ENCODE results near the gene SWSAP1.
"Not testable (repeated sequence)": the region's sequence is repeated elsewhere in the genome, so short reads cannot be mapped to it uniquely, and the experiment has no call there.

The SWSAP1 gene

GRCh38 chr19:11365557-11366117 is 8.8 kb upstream of the SWSAP1 start:
- H3K4me1 ChIP-seq (ENCODE audit: control insufficient read depth, insufficient read depth, low read length) = peaks cover 6% of the 10 kb centered on the region; the same call in 1 of the 2 replicates

GRCh38 chr19:11367528-11367927 is 6.9 kb upstream of the SWSAP1 start:
- H3K27ac ChIP-seq (ENCODE audit: low read depth, low read length) = no peak overlapping the region
- H3K4me3 ChIP-seq (ENCODE audit: low read depth, low read length) = no peak overlapping the region
- H3K27me3 ChIP-seq (ENCODE audit: control insufficient read depth, insufficient read depth, low read length) = no peaks in the 10 kb centered on the region
- H3K9ac ChIP-seq (ENCODE audit: low read length) = no peak overlapping the region
- H3K36me3 ChIP-seq (ENCODE audit: control insufficient read depth, insufficient read depth, low read length) = peaks cover 5% of the 10 kb centered on the region
- no peaks in the 10 kb centered on the region for H3K9me3 ChIP-seq (ENCODE audit: control insufficient read depth, insufficient read depth, low read depth, low read length)
- H3K4me1 ChIP-seq (ENCODE audit: control insufficient read depth, insufficient read depth, low read length) = 0 out of 2 replicates have a peak, but pooled peaks cover 2% of the 10 kb centered on the region

More at GRCh38 chr19:11365557-11366117, 8.8 kb upstream of the SWSAP1 start:
- Histone ChIP-seq H3K4me3 (ENCODE audit: low read depth, low read length) (no peak overlapping the region), H3K9ac (ENCODE audit: low read length) (no peak overlapping the region), H3K27me3 (ENCODE audit: control insufficient read depth, insufficient read depth, low read length) (peaks cover 8% of the 10 kb centered on the region), H3K27ac (ENCODE audit: low read depth, low read length) (no peak overlapping the region), H3K9me3 (ENCODE audit: control insufficient read depth, insufficient read depth, low read depth, low read length) (no peaks in the 10 kb centered on the region), H3K36me3 (ENCODE audit: control insufficient read depth, insufficient read depth, low read length) (peaks cover 5% of the 10 kb centered on the region)

GRCh38 chr19:11370744-11371143 is 3.7 kb upstream of the SWSAP1 start:
- H3K4me1 ChIP-seq (ENCODE audit: control insufficient read depth, insufficient read depth, low read length) = peaks cover 9% of the 10 kb centered on the region
- H3K9me3 ChIP-seq (ENCODE audit: control insufficient read depth, insufficient read depth, low read depth, low read length) = no peaks in the 10 kb centered on the region
- H3K27me3 ChIP-seq (ENCODE audit: control insufficient read depth, insufficient read depth, low read length) = no peaks in the 10 kb centered on the region
- no peak overlapping the region for H3K27ac ChIP-seq (ENCODE audit: low read depth, low read length)
- H3K36me3 ChIP-seq (ENCODE audit: control insufficient read depth, insufficient read depth, low read length) = peaks cover 5% of the 10 kb centered on the region
- no peak overlapping the region for H3K9ac ChIP-seq (ENCODE audit: low read length)
- H3K4me3 ChIP-seq (ENCODE audit: low read depth, low read length) = no peak overlapping the region

GRCh38 chr19:11373166-11373884 is 1.1 kb upstream of the SWSAP1 start:
- H3K4me1 ChIP-seq (ENCODE audit: control insufficient read depth, insufficient read depth, low read length) = peaks cover 10% of the 10 kb centered on the region
- H3K4me3 ChIP-seq (ENCODE audit: low read depth, low read length) = peak overlapping the region; percentile 78; the same call in 1 of the 2 replicates
- H3K27me3 ChIP-seq (ENCODE audit: control insufficient read depth, insufficient read depth, low read length) = no peaks in the 10 kb centered on the region
- H3K9ac ChIP-seq (ENCODE audit: low read length) = no peak overlapping the region
- H3K27ac ChIP-seq (ENCODE audit: low read depth, low read length) = no peak overlapping the region
- no peaks in the 10 kb centered on the region for H3K9me3 ChIP-seq (ENCODE audit: control insufficient read depth, insufficient read depth, low read depth, low read length)
- no peaks in the 10 kb centered on the region; the same call in 1 of the 2 replicates for H3K36me3 ChIP-seq (ENCODE audit: control insufficient read depth, insufficient read depth, low read length)

- Histone ChIP-seq H3K9me3 (ENCODE audit: control insufficient read depth, insufficient read depth, low read depth, low read length) (no peaks in the 10 kb centered on the region), H3K4me1 (ENCODE audit: control insufficient read depth, insufficient read depth, low read length) (peaks cover 10% of the 10 kb centered on the region), H3K4me3 (ENCODE audit: low read depth, low read length) (peak overlapping the region; percentile 78), H3K36me3 (ENCODE audit: control insufficient read depth, insufficient read depth, low read length) (no peaks in the 10 kb centered on the region; the same call in 1 of the 2 replicates), H3K27ac (ENCODE audit: low read depth, low read length) (no peak overlapping the region), H3K27me3 (ENCODE audit: control insufficient read depth, insufficient read depth, low read length) (no peaks in the 10 kb centered on the region), H3K9ac (ENCODE audit: low read length) (no peak overlapping the region)
Measured at GRCh38 chr19:11373885-11374432, 507 bp upstream of the SWSAP1 start.

GRCh38 chr19:11375143-11375948 is 880 bp downstream of the SWSAP1 start:
- no peaks in the 10 kb centered on the region for H3K36me3 ChIP-seq (ENCODE audit: control insufficient read depth, insufficient read depth, low read length)
- peak overlapping the region; percentile 44; the same call in 1 of the 2 replicates for H3K27ac ChIP-seq (ENCODE audit: low read depth, low read length)
- no peaks in the 10 kb centered on the region for H3K9me3 ChIP-seq (ENCODE audit: control insufficient read depth, insufficient read depth, low read depth, low read length)
- H3K9ac ChIP-seq (ENCODE audit: low read length) = peak overlapping the region; percentile 41
- peak overlapping the region; percentile 78 for H3K4me3 ChIP-seq (ENCODE audit: low read depth, low read length)
- peaks cover 13% of the 10 kb centered on the region for H3K4me1 ChIP-seq (ENCODE audit: control insufficient read depth, insufficient read depth, low read length)
- H3K27me3 ChIP-seq (ENCODE audit: control insufficient read depth, insufficient read depth, low read length) = no peaks in the 10 kb centered on the region

GRCh38 chr19:11377237-11377636 is 2.8 kb downstream of the SWSAP1 start:
- H3K4me1 ChIP-seq (ENCODE audit: control insufficient read depth, insufficient read depth, low read length) = peaks cover 16% of the 10 kb centered on the region
- H3K27me3 ChIP-seq (ENCODE audit: control insufficient read depth, insufficient read depth, low read length) = no peaks in the 10 kb centered on the region
- H3K9ac ChIP-seq (ENCODE audit: low read length) = no peak overlapping the region
- H3K27ac ChIP-seq (ENCODE audit: low read depth, low read length) = no peak overlapping the region
- no peaks in the 10 kb centered on the region for H3K36me3 ChIP-seq (ENCODE audit: control insufficient read depth, insufficient read depth, low read length)
- no peak overlapping the region for H3K4me3 ChIP-seq (ENCODE audit: low read depth, low read length)
- H3K9me3 ChIP-seq (ENCODE audit: control insufficient read depth, insufficient read depth, low read depth, low read length) = no peaks in the 10 kb centered on the region

- Histone ChIP-seq H3K27me3 (ENCODE audit: control insufficient read depth, insufficient read depth, low read length) (no peaks in the 10 kb centered on the region), H3K4me3 (ENCODE audit: low read depth, low read length) (no peak overlapping the region), H3K9me3 (ENCODE audit: control insufficient read depth, insufficient read depth, low read depth, low read length) (no peaks in the 10 kb centered on the region), H3K27ac (ENCODE audit: low read depth, low read length) (no peak overlapping the region), H3K4me1 (ENCODE audit: control insufficient read depth, insufficient read depth, low read length) (peaks cover 16% of the 10 kb centered on the region), H3K9ac (ENCODE audit: low read length) (no peak overlapping the region), H3K36me3 (ENCODE audit: control insufficient read depth, insufficient read depth, low read length) (no peaks in the 10 kb centered on the region)
Measured at GRCh38 chr19:11377756-11378155, 3.3 kb downstream of the SWSAP1 start.

GRCh38 chr19:11378319-11379189 is 4.1 kb downstream of the SWSAP1 start:
- Histone ChIP-seq H3K4me1 (ENCODE audit: control insufficient read depth, insufficient read depth, low read length) (peaks cover 16% of the 10 kb centered on the region), H3K36me3 (ENCODE audit: control insufficient read depth, insufficient read depth, low read length) (no peaks in the 10 kb centered on the region), H3K9ac (ENCODE audit: low read length) (no peak overlapping the region), H3K27me3 (ENCODE audit: control insufficient read depth, insufficient read depth, low read length) (no peaks in the 10 kb centered on the region), H3K9me3 (ENCODE audit: control insufficient read depth, insufficient read depth, low read depth, low read length) (no peaks in the 10 kb centered on the region), H3K27ac (ENCODE audit: low read depth, low read length) (no peak overlapping the region), H3K4me3 (ENCODE audit: low read depth, low read length) (no peak overlapping the region)

GRCh38 chr19:11379269-11379845 is 4.9 kb downstream of the SWSAP1 start:
- H3K36me3 ChIP-seq (ENCODE audit: control insufficient read depth, insufficient read depth, low read length); H3K9me3 ChIP-seq (ENCODE audit: control insufficient read depth, insufficient read depth, low read depth, low read length); H3K27me3 ChIP-seq (ENCODE audit: control insufficient read depth, insufficient read depth, low read length); H3K27ac ChIP-seq (ENCODE audit: low read depth, low read length); H3K9ac ChIP-seq (ENCODE audit: low read length); H3K4me3 ChIP-seq (ENCODE audit: low read depth, low read length): not testable (repeated sequence)
- H3K4me1 ChIP-seq (ENCODE audit: control insufficient read depth, insufficient read depth, low read length) = peaks cover 10% of the 10 kb centered on the region; the same call in 1 of the 2 replicates

Measured in HUES6 (cell line).